ENCODE data around the gene CGNL1.

DNA sequence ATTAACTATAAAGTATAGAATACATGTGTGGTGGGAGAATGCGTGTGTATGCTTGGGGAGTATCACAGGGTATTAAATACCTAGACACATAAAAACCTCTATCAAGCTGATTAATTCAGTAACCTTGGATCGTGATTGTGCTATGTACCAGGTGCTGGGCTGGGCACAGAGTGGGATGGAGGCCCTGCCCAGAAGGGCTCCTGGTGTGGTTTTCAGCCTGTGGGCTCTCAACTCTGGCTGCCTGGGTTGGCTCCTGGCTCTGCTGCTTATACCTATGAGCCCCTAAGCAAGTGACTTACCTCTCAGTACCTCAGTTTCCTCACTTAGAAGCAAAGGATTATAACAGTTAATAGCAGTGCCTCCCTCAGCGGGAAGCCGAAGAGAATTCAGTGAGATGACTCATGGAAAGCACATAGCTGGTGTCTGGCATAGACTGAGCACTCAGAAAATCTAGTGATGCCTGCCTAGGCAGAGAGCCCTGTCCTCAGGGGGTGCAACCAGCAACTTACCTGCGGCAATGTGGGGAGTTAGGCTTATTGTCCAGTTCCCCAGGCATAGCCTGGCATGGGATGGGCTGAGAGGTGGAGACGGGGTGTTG lies 124.8 kb downstream of the CGNL1 start:
- TF ChIP-seq PBX3 (CRISPR knock-in tag; IDR thresholded peaks at IDR 0.05) (no peak), CTCF (tag by site-specific recombination; IDR thresholded peaks at IDR 0.05) (no peak), ZXDB (tag by site-specific recombination; IDR thresholded peaks at IDR 0.05) (no peak), ZBTB11 (tag by site-specific recombination; conservative IDR thresholded peaks at IDR 0.05; ENCODE audit: low read depth) (no peak), ZNF530 (tag by site-specific recombination; IDR thresholded peaks at IDR 0.05; ENCODE audit: low read depth) (no peak), ZNF274 (IDR thresholded peaks at IDR 0.05; ENCODE audit: low read length) (no peak), ZNF274 (tag by site-specific recombination; IDR thresholded peaks at IDR 0.05; ENCODE audit: borderline replicate concordance) (no peak), ZNF184 (tag by site-specific recombination; IDR thresholded peaks at IDR 0.05) (no peak), ZBTB21 (tag by site-specific recombination; IDR thresholded peaks at IDR 0.05) (no peak), ZNF248 (tag by site-specific recombination; IDR thresholded peaks at IDR 0.05) (no peak), ZNF580 (tag by site-specific recombination; IDR thresholded peaks at IDR 0.05) (no peak), ZNF202 (tag by site-specific recombination; IDR thresholded peaks at IDR 0.05; ENCODE audit: borderline replicate concordance) (no peak), ZBTB44 (tag by site-specific recombination; IDR thresholded peaks at IDR 0.05) (no peak), YY1 (tag by site-specific recombination; IDR thresholded peaks at IDR 0.05) (no peak), ZBTB20 (tag by site-specific recombination; IDR thresholded peaks at IDR 0.05) (no peak)
